Upper lobe of right lung (tissue), 1 donor: ENCODE measurements around the gene FARSB. TPM values are rescaled to one million over a fixed set of nuclear protein-coding genes. Genes with fewer than 3 reads are reported as not detected.

Experiments
- ATAC-seq: fragments of 200-7000 bp; cut with Tn5 transposase; one replicate; pipeline ENCODE4 v1.9.1; 2020; ENCODE audit warnings: mild to moderate bottlenecking, moderate library complexity
- DNase-seq: peaks from one replicate; pipeline ENCODE4 v3.0.0-alpha.2; 2020
- H3K27ac ChIP-seq: fragments of 200-600 bp; one replicate; pipeline ENCODE4 v1.8.0; 2022
- H3K27me3 ChIP-seq: fragments of 200-600 bp; one replicate; pipeline ENCODE4 v1.8.0; 2022; ENCODE audit warnings: mild to moderate bottlenecking
- H3K36me3 ChIP-seq: fragments of 200-600 bp; one replicate; pipeline ENCODE4 v1.8.0; 2022
- H3K4me1 ChIP-seq: fragments of 200-600 bp; one replicate; pipeline ENCODE4 v1.8.0; 2022
- H3K4me3 ChIP-seq: fragments of 200-600 bp; one replicate; pipeline ENCODE4 v1.8.0; 2022; ENCODE audit warnings: mild to moderate bottlenecking
- H3K9me3 ChIP-seq: fragments of 200-600 bp; one replicate; pipeline ENCODE4 v1.8.0; 2022
- CTCF ChIP-seq: fragments of 200-600 bp; IDR thresholded peaks from one replicate; pipeline ENCODE4 v1.8.0; 2022; ENCODE audit warnings: antibody characterized with exemption
- intact Hi-C: fragments of 100-400 bp; cut with DNase I; formaldehyde crosslinking; loops from one replicate; pipeline ENCODE4 v1.11.0; 2022
- total RNA-seq: library from RNA; stranded (reverse); fragmentation: NEBNext Ultra II Directional; extraction: Animal tissue kit (Norgen Biotek cat#: 25700); gene quantifications from one replicate; pipeline ENCODE4 v1.2.1, GENCODE V29; 2021
- donor health status: DM: no; HTN: yes; CAD: no; lungs with severe emphysema.

The FARSB gene
- total RNA-seq, 1 donor from 2014 or later, result 12.0 TPM

DNA sequence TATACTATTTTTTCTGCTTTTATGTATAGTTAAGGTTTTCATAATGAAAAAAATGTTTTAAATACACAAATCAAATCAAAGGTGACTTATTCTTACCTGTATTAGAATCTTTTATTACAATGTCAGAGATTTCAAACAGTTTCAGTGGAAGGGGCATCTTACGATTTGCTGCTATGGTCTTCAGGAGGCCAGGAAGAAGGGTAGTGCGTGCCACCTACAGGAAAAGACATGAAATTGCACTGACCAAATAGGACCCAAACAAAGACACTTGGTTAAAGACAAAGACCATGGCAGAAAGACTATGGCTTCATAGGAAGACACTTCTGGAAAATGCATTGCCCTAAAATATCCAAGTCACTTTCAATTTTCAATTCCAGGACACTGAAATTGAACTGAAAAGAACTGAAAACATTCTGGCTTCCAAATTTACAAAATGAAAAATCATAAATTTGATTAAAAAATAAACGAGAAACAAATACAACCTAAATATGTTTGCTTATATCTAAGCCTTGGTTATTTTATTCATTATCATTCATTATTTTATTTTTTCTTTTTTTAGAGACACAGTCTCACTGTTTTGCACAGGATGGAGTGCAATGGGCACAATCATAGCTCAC is 42.1 kb downstream of the FARSB start:
- Histone ChIP-seq H3K9me3 (no peaks in the 10 kb centered on the region), H3K36me3 (peaks cover 44% of the 10 kb centered on the region), H3K4me1 (no peaks in the 10 kb centered on the region), H3K27ac (no peak overlapping the region), H3K4me3 (no peak overlapping the region), H3K27me3 (no peaks in the 10 kb centered on the region)
- peak; percentile 77 for TF ChIP-seq CTCF
- ATAC-seq (peak; percentile 83), DNase-seq (no peak)
- intact Hi-C loops, result no loop called here

- H3K4me3 ChIP-seq, result no peak overlapping the region
- no peaks in the 10 kb centered on the region for H3K9me3 ChIP-seq
- no peak for DNase-seq
- intact Hi-C loops, result no loop called here
- H3K36me3 ChIP-seq, result peaks cover 40% of the 10 kb centered on the region
- no peaks in the 10 kb centered on the region for H3K4me1 ChIP-seq
- no peaks in the 10 kb centered on the region for H3K27me3 ChIP-seq
- peak; percentile 73 for ATAC-seq
- H3K27ac ChIP-seq, result no peak overlapping the region
- TF ChIP-seq CTCF, result no peak
Observed at GRCh38 chr2:222611684-222612083, 44.2 kb downstream of the FARSB start.

GRCh38 chr2:222610746-222611145 is 45.1 kb downstream of the FARSB start:
- Histone ChIP-seq H3K36me3 (peaks cover 40% of the 10 kb centered on the region), H3K27ac (no peak overlapping the region), H3K4me1 (no peaks in the 10 kb centered on the region), H3K9me3 (no peaks in the 10 kb centered on the region), H3K4me3 (no peak overlapping the region), H3K27me3 (no peaks in the 10 kb centered on the region)
- no peak for DNase-seq
- no peak for ATAC-seq
- intact Hi-C loops, result no loop called here
- TF ChIP-seq CTCF, result no peak

DNA sequence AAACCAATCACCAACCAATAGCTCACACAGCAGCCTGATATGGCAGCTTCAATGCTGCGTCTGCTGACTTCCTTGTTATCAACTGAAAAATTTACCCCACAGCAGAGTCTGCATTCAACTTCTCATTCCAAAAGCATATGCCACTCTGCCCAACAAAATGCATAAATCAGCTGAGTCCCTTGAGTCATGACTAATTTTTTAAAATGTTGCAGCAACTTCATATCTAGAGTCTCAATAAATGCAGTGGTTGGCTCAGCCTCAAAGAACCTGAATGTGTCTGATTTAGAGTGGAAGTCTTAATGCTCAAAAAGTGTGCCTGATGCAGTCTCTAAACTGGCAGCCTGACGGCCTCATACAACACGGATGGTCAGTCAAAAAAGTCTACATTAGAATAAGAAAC is 46.5 kb downstream of the FARSB start:
- no peak overlapping the region for H3K4me3 ChIP-seq
- no peaks in the 10 kb centered on the region for H3K27me3 ChIP-seq
- intact Hi-C loops, result no loop called here
- peaks cover 28% of the 10 kb centered on the region for H3K36me3 ChIP-seq
- H3K9me3 ChIP-seq, result no peaks in the 10 kb centered on the region
- H3K27ac ChIP-seq, result no peak overlapping the region
- no peak for TF ChIP-seq CTCF
- ATAC-seq (no peak), DNase-seq (no peak)
- no peaks in the 10 kb centered on the region for H3K4me1 ChIP-seq

DNA sequence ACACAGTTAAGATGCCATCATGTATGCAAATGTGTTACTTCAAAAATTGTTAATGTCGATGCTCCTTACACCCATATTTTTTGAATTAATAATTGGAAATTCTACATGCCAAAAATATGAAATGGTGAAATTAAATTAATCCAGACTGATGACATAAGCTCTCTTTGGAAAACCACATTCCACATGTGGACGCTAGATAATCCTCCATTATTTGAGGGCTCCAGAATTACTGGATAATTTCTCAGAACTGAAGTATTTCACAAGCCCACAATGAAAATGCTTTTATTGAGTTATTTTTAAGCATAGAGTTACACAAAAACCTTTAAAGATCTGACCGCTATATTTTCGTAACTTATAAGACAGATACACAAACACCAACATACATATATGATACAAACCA is 47.8 kb downstream of the FARSB start:
- DNase-seq, result no peak
- Histone ChIP-seq H3K9me3 (no peaks in the 10 kb centered on the region), H3K27me3 (no peaks in the 10 kb centered on the region), H3K4me1 (no peaks in the 10 kb centered on the region), H3K27ac (no peak overlapping the region), H3K36me3 (peaks cover 19% of the 10 kb centered on the region), H3K4me3 (no peak overlapping the region)
- no peak for TF ChIP-seq CTCF
- no peak for ATAC-seq
- intact Hi-C loops, result no loop called here

DNA sequence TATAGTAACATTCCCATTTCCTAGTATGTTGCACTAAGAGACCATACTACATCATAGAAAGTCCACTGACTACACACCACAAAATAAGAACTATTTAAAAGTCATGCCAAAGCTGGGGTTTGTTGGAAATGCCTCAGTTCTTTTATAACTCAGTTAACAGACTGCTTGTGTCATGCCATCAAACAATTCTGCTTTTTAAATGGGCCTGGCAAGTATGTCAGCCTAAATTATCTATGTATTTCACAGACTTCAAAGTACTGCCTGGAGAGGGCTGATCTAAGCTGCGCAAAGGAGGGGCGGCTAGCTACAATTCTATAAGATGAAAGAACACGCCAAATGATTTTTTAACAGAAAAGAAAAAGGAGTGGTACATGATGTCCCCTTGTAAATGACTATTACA is 49.6 kb downstream of the FARSB start:
- no peaks in the 10 kb centered on the region for H3K27me3 ChIP-seq
- no peak overlapping the region for H3K27ac ChIP-seq
- peaks cover 8% of the 10 kb centered on the region for H3K36me3 ChIP-seq
- DNase-seq, result no peak
- intact Hi-C loops, result no loop called here
- H3K4me3 ChIP-seq, result no peak overlapping the region
- no peak for TF ChIP-seq CTCF
- no peaks in the 10 kb centered on the region for H3K4me1 ChIP-seq
- ATAC-seq, result no peak
- no peaks in the 10 kb centered on the region for H3K9me3 ChIP-seq
